NCI-H82 (cell line): ENCODE data around the gene MARVELD1.
A peak's percentile ranks its signal among the peaks of the same experiment; 100 is the strongest.

Source experiments
- DNase-seq: peaks from one replicate; lab custom pipeline; 2025; lab: John Stamatoyannopoulos, UW

The MARVELD1 gene

GRCh38 chr10:97755718-97756117 is 42.2 kb downstream of the MARVELD1 start:
- no peak for DNase-seq

GRCh38 chr10:97757471-97757870 is 43.9 kb downstream of the MARVELD1 start:
- DNase-seq = no peak

- peak; percentile 79 for DNase-seq
These were observed 45.8 kb downstream of the MARVELD1 start for GRCh38 chr10:97759158-97759887.

GRCh38 chr10:97759946-97760345 is 46.4 kb downstream of the MARVELD1 start:
- no peak for DNase-seq

- DNase-seq = no peak
These were observed 47.1 kb downstream of the MARVELD1 start for GRCh38 chr10:97760461-97761257.

- no peak for DNase-seq
These were observed 47.9 kb downstream of the MARVELD1 start for GRCh38 chr10:97761331-97761865.

GRCh38 chr10:97762056-97762455 is 48.5 kb downstream of the MARVELD1 start:
- DNase-seq = no peak

- DNase-seq = no peak
These were observed 49.3 kb downstream of the MARVELD1 start for GRCh38 chr10:97762816-97763215.

- DNase-seq = no peak
These were observed 49.9 kb downstream of the MARVELD1 start for GRCh38 chr10:97763411-97763810.

GRCh38 chr10:97763947-97764346 is 50.4 kb downstream of the MARVELD1 start:
- no peak for DNase-seq

- no peak for DNase-seq
These were observed 51.0 kb downstream of the MARVELD1 start for GRCh38 chr10:97764519-97764931.

GRCh38 chr10:97765201-97765600 is 51.7 kb downstream of the MARVELD1 start:
- peak; percentile 56 for DNase-seq

- DNase-seq = no peak
These were observed 52.7 kb downstream of the MARVELD1 start for GRCh38 chr10:97766106-97766810.

- DNase-seq = no peak
These were observed 53.7 kb downstream of the MARVELD1 start for GRCh38 chr10:97766996-97767924.
